CD4-positive, alpha-beta memory T cell (primary cell): ENCODE data around the gene RPL7L1. TPM values are rescaled to one million over a fixed set of nuclear protein-coding genes. Genes with fewer than 3 reads are reported as not detected.

ENCODE experiments used
- CTCF ChIA-PET: fragments of 350-600 bp; sonication (Branson Sonifier 250); formaldehyde crosslinking; loops from one replicate; lab custom pipeline; 2021; ENCODE audit warnings: inconsistent platforms; ENCODE audit not compliant: partially characterized antibody; lab: Charles Lee
- POLR2A ChIA-PET: fragments of 350-600 bp; sonication (Branson Sonifier 250); formaldehyde crosslinking; loops from one replicate; lab custom pipeline; 2021; ENCODE audit not compliant: partially characterized antibody; lab: Charles Lee
- DNase-seq, 5 donors: peaks; one replicate each; pipeline versions ENCODE4 v3.0.0 to v3.0.0-alpha.2; 2020 to 2022; ENCODE audit warnings: mixed read lengths in 1 of 5
- H3K27ac ChIP-seq: one replicate; pipeline ENCODE4 v1.7.0; 2013; ENCODE audit warnings: low read depth, low read length
- H3K27me3 ChIP-seq: 2 replicates; pipeline ENCODE4 v1.7.0; 2013; ENCODE audit warnings: mild to moderate bottlenecking, low read length, moderate library complexity; ENCODE audit not compliant: insufficient read depth
- H3K36me3 ChIP-seq: 2 replicates; pipeline ENCODE4 v1.7.0; 2013; ENCODE audit warnings: mild to moderate bottlenecking, low read length, moderate library complexity; ENCODE audit not compliant: insufficient read depth
- H3K4me1 ChIP-seq: 2 replicates; pipeline ENCODE4 v1.7.0; 2013; ENCODE audit warnings: mild to moderate bottlenecking, low read length, moderate library complexity; ENCODE audit not compliant: insufficient read depth
- H3K4me3 ChIP-seq, 2 donors: one replicate each; pipeline ENCODE4 v1.7.0; 2013; ENCODE audit warnings: low read length in 2 of 2, mild to moderate bottlenecking in 1 of 2
- H3K9me3 ChIP-seq, 2 donors: one replicate each; pipeline ENCODE4 v1.7.0; 2013; ENCODE audit warnings: low read length in 2 of 2, control low read depth in 1 of 2; ENCODE audit not compliant: control insufficient read depth in 1 of 2
- H3K27ac Mint-ChIP-seq, 7 donors: one replicate each; pipeline ENCODE4 v1.8.0; 2020 to 2021; ENCODE audit warnings: mixed read lengths in 7 of 7, mild to moderate bottlenecking in 6 of 7, inconsistent platforms in 3 of 7, moderate library complexity in 3 of 7
- H3K27me3 Mint-ChIP-seq, 2 donors: one replicate each; pipeline ENCODE4 v1.8.0; 2020 to 2021; ENCODE audit warnings: mixed read lengths in 2 of 2
- H3K36me3 Mint-ChIP-seq, 2 donors: one replicate each; pipeline ENCODE4 v1.8.0; 2020 to 2021; ENCODE audit warnings: mixed read lengths in 2 of 2, inconsistent platforms in 1 of 2, mild to moderate bottlenecking in 1 of 2
- H3K4me1 Mint-ChIP-seq, 4 donors: one replicate each; pipeline ENCODE4 v1.8.0; 2020 to 2021; ENCODE audit warnings: mixed read lengths in 4 of 4, mild to moderate bottlenecking in 1 of 4
- H3K4me3 Mint-ChIP-seq, 8 donors: one replicate each; pipeline ENCODE4 v1.8.0; 2020 to 2021; ENCODE audit warnings: mixed read lengths in 8 of 8, mild to moderate bottlenecking in 7 of 8, moderate library complexity in 6 of 8, inconsistent platforms in 3 of 8
- H3K9me3 Mint-ChIP-seq, 8 donors: one replicate each; pipeline ENCODE4 v1.8.0; 2020 to 2021; ENCODE audit warnings: mixed read lengths in 8 of 8, mild to moderate bottlenecking in 5 of 8, inconsistent platforms in 3 of 8, moderate library complexity in 1 of 8
- intact Hi-C: fragments of 100-400 bp; cut with micrococcal nuclease; formaldehyde crosslinking; loops from one replicate; pipeline ENCODE4 v1.15.1; 2023
- polyA plus RNA-seq, 2 donors: library from polyadenylated mRNA; unstranded; fragments of 300-500 nt; fragmentation: Illumina TruSeq; gene quantifications; one replicate each; pipeline ENCODE4 v1.2.3, GENCODE V29; 2021
- total RNA-seq, 2 experiments: library from RNA; stranded (reverse); gene quantifications; one replicate each; pipeline ENCODE4 v1.2.3, GENCODE V29; 2021

Gene RPL7L1
- total and polyA plus RNA-seq, 4 experiments from 2014 or later = 39.6 to 89.8 (median 85.7) TPM

DNA sequence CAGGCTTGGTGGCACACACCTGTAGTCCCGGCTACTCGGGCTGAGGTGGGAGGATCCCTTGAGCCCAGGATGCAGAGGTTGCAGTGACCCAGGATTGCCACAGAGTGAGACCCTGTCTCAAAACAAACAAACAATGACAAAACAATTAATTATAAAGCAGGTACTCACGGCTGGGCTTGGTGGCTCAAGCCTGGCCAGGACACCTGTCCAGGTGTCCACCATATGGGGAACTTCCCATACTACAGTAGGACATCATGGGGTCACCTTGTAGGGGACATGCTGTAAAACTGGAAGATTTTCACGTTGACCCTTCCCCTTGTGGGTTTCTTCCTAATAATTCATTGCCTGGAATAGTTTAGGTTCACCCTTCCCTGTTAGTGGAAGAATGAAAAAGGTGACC is 30.7 kb upstream of the RPL7L1 start:
- no peak overlapping the region for H3K4me3 Mint-ChIP-seq
- ChIA-PET POLR2A (interaction anchor here (0.7 to 2.0 kb wide), 3 partner anchors 66 to 174 kb away, joined by 3 to 6 read pairs (median 4); partner anchors contain the start of genes BICRAL and TBCC), CTCF (no interaction called here)
- Histone ChIP-seq H3K36me3 (peaks cover 13% of the 10 kb centered on the region), H3K4me3 (no peak overlapping the region), H3K27ac (no peak overlapping the region), H3K4me1 (no peaks in the 10 kb centered on the region), H3K27me3 (no peaks in the 10 kb centered on the region), H3K9me3 (no peaks in the 10 kb centered on the region)
- no peaks in the 10 kb centered on the region for H3K27me3 Mint-ChIP-seq
- intact Hi-C loops = no loop called here
- peak overlapping the region in 1 of 7 donors; percentile 6 for H3K27ac Mint-ChIP-seq
- no peak for DNase-seq
- peaks cover 3 to 10% (median 5%) of the 10 kb centered on the region in 4 donors for H3K4me1 Mint-ChIP-seq
- peaks cover 0 to 2% (median 0%) of the 10 kb centered on the region in 8 donors for H3K9me3 Mint-ChIP-seq
- peaks cover 24 to 38% of the 10 kb centered on the region in 2 donors for H3K36me3 Mint-ChIP-seq

GRCh38 chr6:42851599-42851998 is 27.8 kb upstream of the RPL7L1 start:
- Histone ChIP-seq H3K9me3 (no peaks in the 10 kb centered on the region), H3K36me3 (peaks cover 38% of the 10 kb centered on the region), H3K4me1 (no peaks in the 10 kb centered on the region), H3K27me3 (no peaks in the 10 kb centered on the region), H3K4me3 (no peak overlapping the region), H3K27ac (no peak overlapping the region)
- Mint-ChIP-seq H3K27me3 (no peaks in the 10 kb centered on the region), H3K36me3 (peaks cover 22 to 42% of the 10 kb centered on the region in 2 donors), H3K4me3 (no peak overlapping the region), H3K9me3 (no peaks in the 10 kb centered on the region), H3K27ac (no peak overlapping the region), H3K4me1 (peaks cover 0 to 4% (median 0%) of the 10 kb centered on the region in 4 donors)
- no peak for DNase-seq
- intact Hi-C loops = no loop called here
- POLR2A ChIA-PET = interaction anchor here (4.1 kb wide), 1 partner anchor 105 kb away, joined by 18 read pairs; the partner anchor contains the start of gene TBCC
- CTCF ChIA-PET = interaction anchor here (1.1 kb wide), 1 partner anchor 65 kb away, joined by 3 read pairs; no protein-coding TSS in a partner anchor

GRCh38 chr6:42860036-42860435 is 19.4 kb upstream of the RPL7L1 start:
- Histone ChIP-seq H3K27ac (no peak overlapping the region), H3K4me1 (no peaks in the 10 kb centered on the region), H3K9me3 (no peaks in the 10 kb centered on the region), H3K36me3 (peaks cover 58% of the 10 kb centered on the region), H3K27me3 (no peaks in the 10 kb centered on the region), H3K4me3 (no peak overlapping the region)
- Mint-ChIP-seq H3K9me3 (no peaks in the 10 kb centered on the region), H3K4me1 (no peaks in the 10 kb centered on the region), H3K4me3 (no peak overlapping the region), H3K27ac (peak overlapping the region in 3 of 7 donors; percentile 7 to 68 (median 67)), H3K27me3 (no peaks in the 10 kb centered on the region), H3K36me3 (peaks cover 47 to 56% of the 10 kb centered on the region in 2 donors)
- intact Hi-C loops = no loop called here
- no peak for DNase-seq
- ChIA-PET POLR2A (interaction anchor here (1.8 kb wide), 1 partner anchor 114 kb away, joined by 9 read pairs; the partner anchor contains the start of gene TBCC), CTCF (interaction anchor here (1.2 kb wide), 1 partner anchor 133 kb away, joined by 3 read pairs; no protein-coding TSS in a partner anchor)

DNA sequence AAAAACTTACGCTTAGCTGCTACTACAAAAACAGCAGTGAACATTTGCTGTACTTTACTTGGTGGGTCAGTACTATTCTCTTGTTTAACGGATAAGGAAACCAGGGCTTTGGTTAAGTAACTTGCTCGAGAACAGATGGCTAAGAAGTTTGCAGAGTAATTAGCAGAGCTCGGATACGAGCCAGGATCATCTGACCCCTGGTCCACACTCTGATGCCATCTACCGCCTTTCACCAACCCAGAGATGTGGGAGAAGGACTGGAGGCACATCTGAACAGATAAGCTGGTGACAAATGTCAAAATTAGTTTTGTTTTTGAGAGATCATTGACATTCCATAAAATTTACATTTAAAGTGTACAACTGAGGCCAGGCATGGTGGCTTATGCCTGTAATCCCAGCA is 18.9 kb upstream of the RPL7L1 start:
- Histone ChIP-seq H3K9me3 (no peaks in the 10 kb centered on the region), H3K27ac (no peak overlapping the region), H3K4me1 (no peaks in the 10 kb centered on the region), H3K4me3 (no peak overlapping the region), H3K36me3 (peaks cover 58% of the 10 kb centered on the region), H3K27me3 (no peaks in the 10 kb centered on the region)
- Mint-ChIP-seq H3K36me3 (peaks cover 47 to 59% of the 10 kb centered on the region in 2 donors), H3K27ac (peak overlapping the region in 2 of 7 donors; percentile 23 to 48), H3K9me3 (no peaks in the 10 kb centered on the region), H3K27me3 (no peaks in the 10 kb centered on the region), H3K4me3 (no peak overlapping the region), H3K4me1 (no peaks in the 10 kb centered on the region)
- DNase-seq = no peak
- ChIA-PET CTCF (no interaction called here), POLR2A (interaction anchor here (1.8 kb wide), 1 partner anchor 114 kb away, joined by 9 read pairs; the partner anchor contains the start of gene TBCC)
- intact Hi-C loops = no loop called here

- H3K36me3 Mint-ChIP-seq = peaks cover 61 to 67% of the 10 kb centered on the region in 2 donors
- H3K4me1 Mint-ChIP-seq = no peaks in the 10 kb centered on the region
- ChIA-PET POLR2A (interaction anchor here (1.2 kb wide), 1 partner anchor 15 kb away, joined by 4 read pairs; the partner anchor contains the start of gene RPL7L1), CTCF (interaction anchor here (0.6 to 1.9 kb wide), 3 partner anchors 138 to 373 kb away, joined by 3 to 7 read pairs (median 4); no protein-coding TSS in a partner anchor)
- H3K27me3 Mint-ChIP-seq = no peaks in the 10 kb centered on the region
- no peak for DNase-seq
- intact Hi-C loops = no loop called here
- Histone ChIP-seq H3K4me1 (no peaks in the 10 kb centered on the region), H3K27me3 (no peaks in the 10 kb centered on the region), H3K9me3 (no peaks in the 10 kb centered on the region), H3K4me3 (no peak overlapping the region), H3K27ac (no peak overlapping the region), H3K36me3 (peaks cover 48% of the 10 kb centered on the region)
- H3K27ac Mint-ChIP-seq = peak overlapping the region in 1 of 7 donors; percentile 62
- no peak overlapping the region for H3K4me3 Mint-ChIP-seq
- H3K9me3 Mint-ChIP-seq = no peaks in the 10 kb centered on the region
Observed at GRCh38 chr6:42864602-42865001, 14.8 kb upstream of the RPL7L1 start.

GRCh38 chr6:42870145-42870936 is 9.1 kb upstream of the RPL7L1 start:
- ChIA-PET POLR2A (interaction anchor here (0.6 to 1.0 kb wide), 2 partner anchors 21 to 86 kb away, joined by 3 read pairs; no protein-coding TSS in a partner anchor), CTCF (no interaction called here)
- Mint-ChIP-seq H3K27ac (peak overlapping the region in 4 of 7 donors; percentile 8 to 77 (median 34)), H3K4me1 (peaks cover 0 to 3% (median 1%) of the 10 kb centered on the region in 4 donors), H3K36me3 (peaks cover 24 to 26% of the 10 kb centered on the region in 2 donors), H3K27me3 (no peaks in the 10 kb centered on the region), H3K4me3 (no peak overlapping the region), H3K9me3 (no peaks in the 10 kb centered on the region)
- H3K27ac ChIP-seq = no peak overlapping the region
- no peak for DNase-seq
- peaks cover 21% of the 10 kb centered on the region for H3K36me3 ChIP-seq
- H3K4me1 ChIP-seq = no peaks in the 10 kb centered on the region
- intact Hi-C loops = no loop called here
- H3K27me3 ChIP-seq = no peaks in the 10 kb centered on the region
- no peak overlapping the region for H3K4me3 ChIP-seq
- H3K9me3 ChIP-seq = no peaks in the 10 kb centered on the region

GRCh38 chr6:42871711-42872110 is 7.7 kb upstream of the RPL7L1 start:
- peaks cover 0 to 3% (median 1%) of the 10 kb centered on the region in 4 donors for H3K4me1 Mint-ChIP-seq
- H3K4me1 ChIP-seq = no peaks in the 10 kb centered on the region
- no peak for DNase-seq
- peaks cover 11% of the 10 kb centered on the region for H3K36me3 ChIP-seq
- POLR2A ChIA-PET = no interaction called here
- H3K27ac Mint-ChIP-seq = peak overlapping the region in 3 of 7 donors; percentile 48 to 66 (median 52)
- no peaks in the 10 kb centered on the region for H3K27me3 Mint-ChIP-seq
- H3K4me3 Mint-ChIP-seq = no peak overlapping the region
- no peaks in the 10 kb centered on the region for H3K27me3 ChIP-seq
- no peaks in the 10 kb centered on the region for H3K9me3 ChIP-seq
- CTCF ChIA-PET = interaction anchor here (1.2 kb wide), 1 partner anchor 210 kb away, joined by 3 read pairs; no protein-coding TSS in a partner anchor
- no peaks in the 10 kb centered on the region for H3K9me3 Mint-ChIP-seq
- H3K4me3 ChIP-seq = no peak overlapping the region
- peaks cover 12 to 15% of the 10 kb centered on the region in 2 donors for H3K36me3 Mint-ChIP-seq
- intact Hi-C loops = no loop called here
- no peak overlapping the region for H3K27ac ChIP-seq
